H9 (cell line): ENCODE data around the gene CRHR1. TPM values are rescaled to one million over a fixed set of nuclear protein-coding genes. Genes with fewer than 3 reads are reported as not detected.
A peak's percentile ranks its signal among the peaks of the same experiment; 100 is the strongest.

Source experiments
- DNase-seq: peaks from one replicate; pipeline ENCODE4 v3.0.0-alpha.2; 2017
- H2AFZ ChIP-seq: one replicate; pipeline ENCODE4 v1.6.1; 2013; ENCODE audit warnings: mild to moderate bottlenecking, low read length, control low read depth, moderate library complexity
- H2AK5ac ChIP-seq: 2 replicates; pipeline ENCODE4 v1.6.1; 2013; ENCODE audit warnings: low read length, control low read depth, mixed read lengths; ENCODE audit not compliant: insufficient read length
- H2BK120ac ChIP-seq: one replicate; pipeline ENCODE4 v1.6.1; 2013; ENCODE audit warnings: low read depth, mild to moderate bottlenecking, low read length, control low read depth, inconsistent platforms; ENCODE audit not compliant: poor library complexity, severe bottlenecking
- H2BK12ac ChIP-seq: 2 replicates; pipeline ENCODE4 v1.6.1; 2013; ENCODE audit warnings: low read length, control low read depth, mixed read lengths, low read depth; ENCODE audit not compliant: insufficient read length
- H2BK15ac ChIP-seq: 2 replicates; pipeline ENCODE4 v1.6.1; 2013; ENCODE audit warnings: low read depth, low read length, control low read depth
- H2BK20ac ChIP-seq: one replicate; pipeline ENCODE4 v1.6.1; 2013; ENCODE audit warnings: low read depth, mild to moderate bottlenecking, low read length, control low read depth, inconsistent platforms; ENCODE audit not compliant: poor library complexity, severe bottlenecking
- H2BK5ac ChIP-seq: 2 replicates; pipeline ENCODE4 v1.6.1; 2013; ENCODE audit warnings: low read length, control low read depth, mixed read lengths; ENCODE audit not compliant: insufficient read length
- H3K14ac ChIP-seq: 2 replicates; pipeline ENCODE4 v1.6.1; 2013; ENCODE audit warnings: low read length, control low read depth; ENCODE audit not compliant: insufficient read depth
- H3K18ac ChIP-seq: 2 replicates; pipeline ENCODE4 v1.6.1; 2013; ENCODE audit warnings: low read depth, mild to moderate bottlenecking, mixed read lengths, low read length, control low read depth; ENCODE audit not compliant: insufficient read length
- H3K23ac ChIP-seq: 2 replicates; pipeline ENCODE4 v1.6.1; 2013; ENCODE audit warnings: low read length, control low read depth, mixed read lengths, low read depth; ENCODE audit not compliant: insufficient read length
- H3K23me2 ChIP-seq: 2 replicates; pipeline ENCODE4 v1.6.1; 2013; ENCODE audit warnings: low read depth, mild to moderate bottlenecking, mixed read lengths, low read length, control low read depth; ENCODE audit not compliant: insufficient read length, poor library complexity, severe bottlenecking
- H3K27ac ChIP-seq: 2 replicates; pipeline ENCODE4 v1.5.1; 2013; ENCODE audit warnings: low read length, control low read depth, mixed read lengths, low read depth; ENCODE audit not compliant: insufficient read length
- H3K27me3 ChIP-seq: 2 replicates; pipeline ENCODE4 v1.6.1; 2013; ENCODE audit warnings: low read length, control low read depth, inconsistent platforms; ENCODE audit not compliant: insufficient read depth
- H3K4ac ChIP-seq: 2 replicates; pipeline ENCODE4 v1.6.1; 2013; ENCODE audit warnings: low read depth, mild to moderate bottlenecking, control low read depth, inconsistent platforms, low read length, moderate library complexity
- H3K4me1 ChIP-seq: 2 replicates; pipeline ENCODE4 v1.6.1; 2013; ENCODE audit warnings: low read length, control low read depth, inconsistent platforms; ENCODE audit not compliant: insufficient read depth
- H3K4me2 ChIP-seq: 2 replicates; pipeline ENCODE4 v1.6.1; 2013; ENCODE audit warnings: low read length, control low read depth, mixed read lengths; ENCODE audit not compliant: insufficient read length, insufficient read depth
- H3K56ac ChIP-seq: 2 replicates; pipeline ENCODE4 v1.6.1; 2013; ENCODE audit warnings: low read depth, mild to moderate bottlenecking, mixed read lengths, low read length, control low read depth; ENCODE audit not compliant: insufficient read length
- H3K79me1 ChIP-seq: 2 replicates; pipeline ENCODE4 v1.6.1; 2013; ENCODE audit warnings: low read depth, mild to moderate bottlenecking, moderate library complexity, low read length, control low read depth, inconsistent platforms; ENCODE audit not compliant: insufficient read depth, poor library complexity, severe bottlenecking
- H3K79me2 ChIP-seq: 2 replicates; pipeline ENCODE4 v1.6.1; 2013; ENCODE audit warnings: low read length, control low read depth, inconsistent platforms; ENCODE audit not compliant: insufficient read depth
- H3K9ac ChIP-seq: 2 replicates; pipeline ENCODE4 v1.6.1; 2013; ENCODE audit warnings: low read length, control low read depth, mixed read lengths; ENCODE audit not compliant: insufficient read length; ENCODE audit errors: extremely low read depth
- H3K9me3 ChIP-seq: one replicate; pipeline ENCODE4 v1.6.1; 2013; ENCODE audit warnings: low read depth, low read length, inconsistent platforms; ENCODE audit not compliant: control insufficient read depth
- H3T11ph ChIP-seq: one replicate; pipeline ENCODE4 v1.6.1; 2013; ENCODE audit warnings: mild to moderate bottlenecking, low read length, control low read depth, inconsistent platforms
- H4K20me1 ChIP-seq: one replicate; pipeline ENCODE4 v1.6.1; 2013; ENCODE audit not compliant: control insufficient read depth, insufficient read length, insufficient read depth
- H4K5ac ChIP-seq: 2 replicates; pipeline ENCODE4 v1.6.1; 2013; ENCODE audit warnings: low read depth, mild to moderate bottlenecking, mixed read lengths, low read length, control low read depth; ENCODE audit not compliant: insufficient read length
- H4K8ac ChIP-seq: replicated peaks from 2 replicates; pipeline ENCODE4 v1.6.1; 2013; ENCODE audit warnings: low read length, control low read depth, mixed read lengths, low read depth; ENCODE audit not compliant: insufficient read length
- H4K91ac ChIP-seq: 2 replicates; pipeline ENCODE4 v1.6.1; 2013; ENCODE audit warnings: low read depth, mild to moderate bottlenecking, moderate library complexity, mixed read lengths, low read length, control low read depth; ENCODE audit not compliant: insufficient read length
- H3K27ac Mint-ChIP-seq, 3 experiments: 2 replicates in 2 of 3; 3 replicates in 1 of 3; pipeline ENCODE4 v1.8.0; 2020 to 2021; ENCODE audit warnings: mixed read lengths in 3 of 3, mild to moderate bottlenecking in 1 of 3, moderate library complexity in 1 of 3
- H3K27me3 Mint-ChIP-seq: 2 replicates; pipeline ENCODE4 v1.8.0; 2021; ENCODE audit warnings: low read depth, mild to moderate bottlenecking, moderate library complexity, mixed read lengths
- H3K36me3 Mint-ChIP-seq, 3 experiments: 2 replicates in 2 of 3; 3 replicates in 1 of 3; pipeline ENCODE4 v1.8.0; 2020 to 2021; ENCODE audit warnings: low read depth in 3 of 3, mixed read lengths in 3 of 3; ENCODE audit not compliant: insufficient read depth in 1 of 3
- H3K4me1 Mint-ChIP-seq, 2 experiments: 2 replicates each; pipeline ENCODE4 v1.8.0; 2020; ENCODE audit warnings: mixed read lengths in 2 of 2
- H3K4me3 Mint-ChIP-seq, 2 experiments: 2 replicates in 1 of 2; 3 replicates in 1 of 2; pipeline ENCODE4 v1.8.0; 2020 to 2021; ENCODE audit warnings: mild to moderate bottlenecking in 2 of 2, mixed read lengths in 2 of 2, moderate library complexity in 1 of 2
- H3K9me3 Mint-ChIP-seq, 2 experiments: 2 replicates in 1 of 2; 3 replicates in 1 of 2; pipeline ENCODE4 v1.8.0; 2020; ENCODE audit warnings: mild to moderate bottlenecking in 2 of 2, mixed read lengths in 2 of 2, moderate library complexity in 1 of 2
- CTCF ChIP-seq: fragments of 200-600 bp; sonication (generic); conservative IDR thresholded peaks from 3 replicates; pipeline ENCODE4 v1.8.0; 2021; ENCODE audit warnings: antibody characterized with exemption, mild to moderate bottlenecking
- WGBS: extraction: QIAGEN DNeasy Blood & Tissue Kit; methylation state at CpG from one replicate; pipeline ENCODE4 v1.1.7; 2013; ENCODE audit warnings: missing lambda C conversion rate, low lambda C conversion rate, mixed read lengths; ENCODE audit not compliant: insufficient read length; ENCODE audit errors: extremely low coverage; 5-methylcytosine and 5-hydroxymethylcytosine counted together
- total RNA-seq: library from RNA; stranded (reverse); gene quantifications from 2 replicates; pipeline ENCODE4 v1.2.1, GENCODE V29; 2021

The CRHR1 gene
- total RNA-seq, 1 experiment from 2014 or later, result 0.52 TPM

GRCh38 chr17:45756266-45756991 lies 27.7 kb upstream of the CRHR1 start:
- no peak overlapping the region for H3K56ac ChIP-seq
- no peak overlapping the region for H2AK5ac ChIP-seq
- H3K4ac ChIP-seq, result no peak overlapping the region
- no peak overlapping the region for H2BK5ac ChIP-seq
- H3K27me3 ChIP-seq, result no peaks in the 10 kb centered on the region; the same call in 1 of the 2 replicates
- H2BK12ac ChIP-seq, result no peak overlapping the region
- no peak overlapping the region for H2BK120ac ChIP-seq
- no peak overlapping the region for H4K91ac ChIP-seq
- H3K79me2 ChIP-seq, result no peaks in the 10 kb centered on the region
- H3K79me1 ChIP-seq, result no peaks in the 10 kb centered on the region
- H3K27me3 Mint-ChIP-seq, result peaks cover 77% of the 10 kb centered on the region
- TF ChIP-seq CTCF, result 0 out of 3 replicates have a peak, but pooled peaks have one; percentile 12
- no peak overlapping the region for H3K27ac ChIP-seq
- H3K9me3 ChIP-seq, result no peaks in the 10 kb centered on the region
- H3K23ac ChIP-seq, result no peak overlapping the region
- no peaks in the 10 kb centered on the region for H3K23me2 ChIP-seq
- H3K36me3 Mint-ChIP-seq, result no peaks in the 10 kb centered on the region
- no peak overlapping the region for H2BK15ac ChIP-seq
- no CpG with 5 or more reads among the region's 12 CpGs for WGBS
- no peaks in the 10 kb centered on the region for H4K20me1 ChIP-seq
- no peaks in the 10 kb centered on the region for H3K4me1 ChIP-seq
- DNase-seq, result no peak
- no peak overlapping the region for H2BK20ac ChIP-seq
- H3K14ac ChIP-seq, result no peak overlapping the region
- H4K8ac ChIP-seq, result no peak overlapping the region
- no peak overlapping the region for H3K4me3 Mint-ChIP-seq
- H3K27ac Mint-ChIP-seq, result 0 out of 7 replicates have a peak overlapping the region, but pooled peaks of 1 of the 3 experiments have one; percentile 27
- no peak overlapping the region for H4K5ac ChIP-seq
- H2AFZ ChIP-seq, result no peak overlapping the region
- no peaks in the 10 kb centered on the region for H3K9me3 Mint-ChIP-seq
- H3K4me1 Mint-ChIP-seq, result 0 out of 4 replicates have a peak, but pooled peaks cover 0 to 5% of the 10 kb centered on the region in 2 experiments
- no peak overlapping the region for H3K9ac ChIP-seq
- H3K4me2 ChIP-seq, result no peak overlapping the region
- H3K18ac ChIP-seq, result no peak overlapping the region
- no peak overlapping the region for H3T11ph ChIP-seq
